Measurements from ENCODE around the gene TGIF1. TPM values are rescaled to one million over a fixed set of nuclear protein-coding genes. Genes with fewer than 3 reads are reported as not detected.

The TGIF1 gene
- total RNA-seq, 1 donor from 2014 or later = 20.6 TPM

- no peak for DNase-seq
Observed at GRCh38 chr18:3485153-3486149, 35.5 kb downstream of the TGIF1 start.

DNA sequence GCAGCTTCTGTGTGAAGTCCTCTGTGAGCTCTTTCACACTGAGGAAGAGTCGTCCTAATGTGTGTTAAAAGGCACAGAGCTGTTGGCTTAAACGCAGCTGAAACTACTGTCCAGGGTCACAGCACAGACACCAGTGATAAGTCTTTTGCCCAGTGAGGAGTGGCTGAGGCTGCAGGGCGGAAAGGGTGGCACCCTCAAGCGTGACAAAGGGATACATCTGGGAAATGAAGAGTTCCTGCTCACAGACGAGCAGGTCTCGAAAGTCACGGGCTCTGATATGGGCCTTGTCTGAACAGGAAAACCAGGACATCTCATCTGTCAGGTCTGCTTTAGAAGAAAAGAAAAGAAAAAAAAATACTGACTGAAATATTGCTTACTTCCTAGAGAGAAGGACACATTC is 36.5 kb downstream of the TGIF1 start:
- DNase-seq = no peak

- no peak for DNase-seq
Observed at GRCh38 chr18:3489462-3489861, 39.5 kb downstream of the TGIF1 start.

DNA sequence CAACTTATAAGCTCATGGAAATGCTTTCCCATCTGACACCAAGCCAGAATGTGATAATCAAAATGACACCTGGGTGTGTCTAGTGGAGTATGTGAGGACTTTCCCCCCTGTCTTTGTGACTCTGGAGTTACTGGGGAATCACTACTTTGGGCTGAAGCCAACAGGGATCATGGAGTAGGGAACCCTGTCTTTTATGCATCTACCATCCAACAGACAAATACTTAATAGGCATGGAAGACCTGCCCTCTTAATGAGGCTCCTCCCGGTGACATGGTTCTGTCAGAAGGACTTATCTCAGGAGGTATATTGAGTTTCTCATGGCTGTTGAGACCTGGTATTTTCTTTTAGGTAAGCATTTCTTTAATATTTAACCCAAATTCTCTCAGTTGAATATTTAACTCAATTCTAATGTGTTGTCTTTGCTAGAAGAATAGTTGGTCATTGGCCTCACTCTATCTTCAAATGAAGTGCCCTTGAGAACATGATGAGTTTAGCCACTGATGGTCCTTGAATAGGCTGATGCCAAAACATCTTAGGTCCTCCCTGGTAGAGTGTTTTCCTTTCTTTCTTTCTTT is 42.1 kb downstream of the TGIF1 start:
- no peak for DNase-seq

- DNase-seq = no peak
Observed at GRCh38 chr18:3492721-3493120, 42.7 kb downstream of the TGIF1 start.

GRCh38 chr18:3493501-3494244 is 43.7 kb downstream of the TGIF1 start:
- no peak for DNase-seq

GRCh38 chr18:3494245-3494526 is 44.2 kb downstream of the TGIF1 start:
- no peak for DNase-seq

DNA sequence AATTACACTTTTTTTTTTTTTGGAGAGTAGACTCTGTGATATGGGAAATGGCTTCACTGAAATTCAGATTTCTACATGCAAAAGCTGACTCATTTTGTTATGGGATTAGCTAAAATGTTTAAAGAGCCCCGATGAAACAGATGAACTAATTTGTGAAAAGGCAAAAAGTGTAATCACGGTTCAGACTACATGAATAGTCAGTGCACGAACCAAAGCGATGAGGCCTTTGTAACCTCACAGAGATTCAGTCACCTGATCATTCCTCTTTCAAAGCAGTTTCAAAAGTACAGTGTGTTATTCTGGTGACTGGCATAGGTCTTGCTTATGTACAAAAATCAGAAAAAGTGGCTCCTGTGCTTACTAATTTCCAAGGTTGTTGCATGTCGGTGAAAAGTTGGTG is 44.6 kb downstream of the TGIF1 start:
- no peak for DNase-seq

- DNase-seq = no peak
Observed at GRCh38 chr18:3495691-3496430, 45.9 kb downstream of the TGIF1 start.

GRCh38 chr18:3498698-3499471 is 48.9 kb downstream of the TGIF1 start:
- DNase-seq = no peak

- DNase-seq = no peak
Observed at GRCh38 chr18:3499501-3499900, 49.5 kb downstream of the TGIF1 start.

GRCh38 chr18:3500016-3500415 is 50.0 kb downstream of the TGIF1 start:
- no peak for DNase-seq

DNA sequence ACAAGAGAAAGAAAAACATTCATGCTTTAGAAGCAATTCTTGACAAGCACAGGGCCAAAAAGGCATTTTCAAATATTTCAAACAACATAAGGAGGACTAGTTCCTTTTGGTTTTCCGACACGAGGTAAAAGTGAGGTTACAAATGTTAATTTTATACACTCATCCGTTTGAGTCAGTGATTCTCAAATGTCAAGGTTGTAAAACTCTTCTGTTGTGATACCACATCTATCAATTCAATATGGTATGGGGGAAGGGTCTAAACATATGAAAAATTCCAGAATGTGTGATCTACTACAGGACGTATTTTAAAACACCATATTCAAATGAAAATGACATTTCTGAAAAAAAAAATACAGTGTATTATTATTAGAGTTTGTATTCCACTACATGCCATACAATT is 52.7 kb downstream of the TGIF1 start:
- no peak for DNase-seq

DNA sequence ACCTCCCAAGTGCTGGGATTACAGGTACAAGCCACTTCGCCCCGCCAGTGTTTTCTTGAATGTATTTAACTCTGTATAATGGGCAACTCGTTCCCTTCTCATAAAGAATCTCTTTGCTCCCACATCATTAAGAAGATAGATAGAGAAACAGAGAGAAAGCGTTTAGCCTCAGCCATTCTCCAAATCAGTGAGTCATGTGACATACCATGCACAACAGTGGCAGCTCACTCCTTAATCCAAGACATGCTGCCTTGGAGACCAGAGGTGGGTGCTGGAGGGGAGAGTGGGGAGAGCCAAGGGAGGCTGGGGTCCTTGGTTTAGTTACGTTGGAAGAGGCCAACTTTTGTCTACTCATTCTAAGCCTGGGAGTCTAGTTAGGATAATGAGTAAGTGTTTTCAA is 54.7 kb downstream of the TGIF1 start:
- DNase-seq = no peak

DNA sequence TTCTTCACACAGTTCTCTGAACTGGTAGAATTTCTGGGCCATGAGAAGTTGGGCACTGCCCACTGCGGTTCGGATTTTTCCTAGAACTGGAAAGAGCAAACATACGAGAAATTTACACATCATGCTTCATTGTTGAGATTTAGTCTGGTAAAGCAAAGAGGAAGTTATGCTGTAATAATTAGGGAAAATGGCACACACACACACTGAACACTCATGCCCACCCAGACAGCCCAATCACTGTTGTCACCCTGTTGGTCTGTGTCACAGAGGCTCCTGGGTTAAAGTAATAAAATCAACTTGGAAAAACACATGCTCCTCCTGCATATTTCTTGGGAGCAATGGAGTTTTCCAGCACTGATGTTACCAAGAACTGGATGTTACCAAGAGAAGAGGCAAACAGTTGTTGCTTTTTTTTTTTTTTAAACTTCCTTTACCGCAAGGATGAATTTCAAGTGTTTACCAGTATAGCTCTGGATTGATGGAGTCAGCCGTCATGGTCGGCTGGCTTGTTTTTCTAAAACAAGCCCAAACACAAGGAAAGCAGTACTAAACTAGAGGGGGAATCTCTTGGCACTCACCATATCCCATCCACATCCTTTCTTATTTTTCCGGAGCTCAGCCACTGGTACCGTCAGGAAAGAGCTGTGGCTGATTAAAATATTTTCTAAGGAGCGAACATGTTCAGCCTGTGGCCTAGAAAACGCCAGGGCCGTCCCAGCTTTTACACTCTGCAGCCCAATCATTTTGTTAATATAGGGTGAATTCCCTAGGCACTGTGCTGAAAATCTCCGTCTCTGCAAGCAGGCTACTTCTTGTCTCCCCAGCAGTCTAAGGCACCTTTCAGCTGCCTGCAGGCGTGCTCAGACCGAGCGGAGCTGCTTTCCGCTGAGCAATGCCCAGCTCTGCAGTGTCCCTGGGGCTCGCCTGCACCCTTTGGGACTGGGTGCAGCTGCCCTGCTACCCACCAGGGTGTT is 58.9 kb downstream of the TGIF1 start:
- DNase-seq = no peak

Other genes starting within 250 kb of the TGIF1 start
- gene MYOM1, start 230.2 kb upstream of the TGIF1 start, total RNA-seq = 2.3 TPM
- gene MYL12A, start 202.4 kb upstream of the TGIF1 start, total RNA-seq = 49.9 TPM
- gene MYL12B, start 188.0 kb upstream of the TGIF1 start, total RNA-seq = 156 TPM